ACHN (cell line): ENCODE measurements around the gene DGCR8.
"Not testable (repeated sequence)": the region's sequence is repeated elsewhere in the genome, so short reads cannot be mapped to it uniquely, and the experiment has no call there.

Experiments
- DNase-seq: peaks from one replicate; pipeline ENCODE4 v3.0.0-alpha.2; 2015
- in situ Hi-C: cut with HindIII; loops from 2 replicates; pipeline ENCODE4 v1.10.0; 2017; ENCODE audit warnings: low sequenced_read_pairs, low pct_ligation_motif_present, low pct_unique_long_range_greater_than_20kb

DGCR8 gene

GRCh38 chr22:20156042-20156389 is 76.0 kb downstream of the DGCR8 start:
- no peak for DNase-seq
- in situ Hi-C loops, result no loop called here

- in situ Hi-C loops, result no loop called here
- DNase-seq, result peak; percentile 72
Measured at GRCh38 chr22:20156611-20157429, 76.8 kb downstream of the DGCR8 start.

GRCh38 chr22:20157430-20158183 is 77.6 kb downstream of the DGCR8 start:
- in situ Hi-C loops, result no loop called here
- no peak for DNase-seq

- in situ Hi-C loops, result no loop called here
- DNase-seq, result no peak
Measured at GRCh38 chr22:20158391-20159036, 78.5 kb downstream of the DGCR8 start.

GRCh38 chr22:20159076-20159475 is 79.0 kb downstream of the DGCR8 start:
- in situ Hi-C loops, result no loop called here
- no peak for DNase-seq

GRCh38 chr22:20159531-20159930 is 79.5 kb downstream of the DGCR8 start:
- DNase-seq, in situ Hi-C loops: not testable (repeated sequence)

GRCh38 chr22:20160041-20160440 is 80.0 kb downstream of the DGCR8 start:
- in situ Hi-C loops, result no loop called here
- no peak for DNase-seq
